A549 (cell line): ENCODE results near the gene DEAF1.

Experiments
- EP300 ChIP-seq, 2 experiments: fragments of >200 bp; sonication (Bioruptor Twin); formaldehyde crosslinking; IDR thresholded peaks; 2 replicates in 1 of 2; 3 replicates in 1 of 2; pipeline ENCODE4 v1.6.1; 2016 to 2017
- HDAC2 ChIP-seq: fragments of 200-600 bp; sonication (generic); IDR thresholded peaks from 2 replicates; pipeline ENCODE4 v1.6.1; 2016
- JUN ChIP-seq, 2 experiments: fragments of >200 bp; sonication (Bioruptor Twin); formaldehyde crosslinking; IDR thresholded peaks; 2 replicates in 1 of 2; 3 replicates in 1 of 2; pipeline ENCODE4 v1.6.1; 2016 to 2017
- MYC ChIP-seq: IDR thresholded peaks from 2 replicates; pipeline ENCODE4 v1.6.1; 2012; ENCODE audit warnings: mild to moderate bottlenecking, inconsistent platforms, low read length, improper control_type of control experiment, borderline replicate concordance
- NPAS2 ChIP-seq: fragments of 250-450 bp; sonication (Bioruptor Pico); IDR thresholded peaks from 2 replicates; pipeline ENCODE4 v1.8.0; 2022; ENCODE audit warnings: mild to moderate bottlenecking, moderate library complexity, borderline replicate concordance
- POLR2A ChIP-seq: IDR thresholded peaks from 2 replicates; pipeline ENCODE4 v1.6.1; 2012; ENCODE audit warnings: mild to moderate bottlenecking, low read length
- RAD21 ChIP-seq, 2 experiments: fragments of >200 bp in 1 of 2; sonication (Bioruptor Twin) in 1 of 2; formaldehyde crosslinking in 1 of 2; IDR thresholded peaks in 1 of 2; conservative IDR thresholded peaks in 1 of 2; 2 replicates in 1 of 2; 3 replicates in 1 of 2; pipeline ENCODE4 v1.6.1; 2012 to 2018; ENCODE audit warnings: inconsistent platforms in 1 of 2
- RFX5 ChIP-seq: fragments of 450-650 bp; IDR thresholded peaks from 2 replicates; pipeline ENCODE4 v1.7.1; 2014; ENCODE audit warnings: antibody characterized with exemption, mild to moderate bottlenecking, moderate library complexity
- RNF2 ChIP-seq: fragments of 200-600 bp; sonication (generic); IDR thresholded peaks from 2 replicates; pipeline ENCODE4 v1.6.1; 2016; ENCODE audit warnings: low read depth, mild to moderate bottlenecking, antibody characterized with exemption, moderate library complexity, borderline replicate concordance
- SMC3 ChIP-seq: fragments of >200 bp; sonication (Bioruptor Twin); formaldehyde crosslinking; IDR thresholded peaks from 3 replicates; pipeline ENCODE4 v1.6.1; 2018; ENCODE audit warnings: inconsistent platforms
- ZC3H11A ChIP-seq: fragments of 450-650 bp; IDR thresholded peaks from 2 replicates; pipeline ENCODE4 v1.6.1; 2014; ENCODE audit warnings: antibody characterized with exemption, mild to moderate bottlenecking
- TF ChIP-seq, protein P1 (sequence below): fragments of 450-650 bp; IDR thresholded peaks from 2 replicates; pipeline ENCODE4 v1.6.1; 2014; ENCODE audit warnings: antibody characterized with exemption
- TF ChIP-seq, protein P2 (sequence below): fragments of >200 bp; sonication (Bioruptor Twin); formaldehyde crosslinking; IDR thresholded peaks from 3 replicates; pipeline ENCODE4 v1.5.1; 2016

- TF ChIP-seq HDAC2 (no peak), RAD21 (conservative IDR thresholded peaks at IDR 0.05 in 1 of 2, IDR thresholded peaks at IDR 0.05 in 1 of 2) (no peak), EP300 (IDR thresholded peaks at IDR 0.05) (no peak), RFX5 (no peak), NPAS2 (CRISPR knock-in tag) (no peak), SMC3 (no peak), MYC (no peak), ZC3H11A (no peak), POLR2A (no peak), RNF2 (no peak), JUN (IDR thresholded peaks at IDR 0.05) (no peak)
- TF ChIP-seq, protein P1, sequence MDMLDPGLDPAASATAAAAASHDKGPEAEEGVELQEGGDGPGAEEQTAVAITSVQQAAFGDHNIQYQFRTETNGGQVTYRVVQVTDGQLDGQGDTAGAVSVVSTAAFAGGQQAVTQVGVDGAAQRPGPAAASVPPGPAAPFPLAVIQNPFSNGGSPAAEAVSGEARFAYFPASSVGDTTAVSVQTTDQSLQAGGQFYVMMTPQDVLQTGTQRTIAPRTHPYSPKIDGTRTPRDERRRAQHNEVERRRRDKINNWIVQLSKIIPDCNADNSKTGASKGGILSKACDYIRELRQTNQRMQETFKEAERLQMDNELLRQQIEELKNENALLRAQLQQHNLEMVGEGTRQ: no peak
- TF ChIP-seq, protein P2, sequence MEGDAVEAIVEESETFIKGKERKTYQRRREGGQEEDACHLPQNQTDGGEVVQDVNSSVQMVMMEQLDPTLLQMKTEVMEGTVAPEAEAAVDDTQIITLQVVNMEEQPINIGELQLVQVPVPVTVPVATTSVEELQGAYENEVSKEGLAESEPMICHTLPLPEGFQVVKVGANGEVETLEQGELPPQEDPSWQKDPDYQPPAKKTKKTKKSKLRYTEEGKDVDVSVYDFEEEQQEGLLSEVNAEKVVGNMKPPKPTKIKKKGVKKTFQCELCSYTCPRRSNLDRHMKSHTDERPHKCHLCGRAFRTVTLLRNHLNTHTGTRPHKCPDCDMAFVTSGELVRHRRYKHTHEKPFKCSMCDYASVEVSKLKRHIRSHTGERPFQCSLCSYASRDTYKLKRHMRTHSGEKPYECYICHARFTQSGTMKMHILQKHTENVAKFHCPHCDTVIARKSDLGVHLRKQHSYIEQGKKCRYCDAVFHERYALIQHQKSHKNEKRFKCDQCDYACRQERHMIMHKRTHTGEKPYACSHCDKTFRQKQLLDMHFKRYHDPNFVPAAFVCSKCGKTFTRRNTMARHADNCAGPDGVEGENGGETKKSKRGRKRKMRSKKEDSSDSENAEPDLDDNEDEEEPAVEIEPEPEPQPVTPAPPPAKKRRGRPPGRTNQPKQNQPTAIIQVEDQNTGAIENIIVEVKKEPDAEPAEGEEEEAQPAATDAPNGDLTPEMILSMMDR: no peak
Measured at GRCh38 chr11:614021-614622, 80.9 kb downstream of the DEAF1 start.
